ENCODE measurements around the gene TMED5. TPM values are rescaled to one million over a fixed set of nuclear protein-coding genes. Genes with fewer than 3 reads are reported as not detected.

The TMED5 gene
- total RNA-seq, 1 donor from 2014 or later = 92.5 TPM

DNA sequence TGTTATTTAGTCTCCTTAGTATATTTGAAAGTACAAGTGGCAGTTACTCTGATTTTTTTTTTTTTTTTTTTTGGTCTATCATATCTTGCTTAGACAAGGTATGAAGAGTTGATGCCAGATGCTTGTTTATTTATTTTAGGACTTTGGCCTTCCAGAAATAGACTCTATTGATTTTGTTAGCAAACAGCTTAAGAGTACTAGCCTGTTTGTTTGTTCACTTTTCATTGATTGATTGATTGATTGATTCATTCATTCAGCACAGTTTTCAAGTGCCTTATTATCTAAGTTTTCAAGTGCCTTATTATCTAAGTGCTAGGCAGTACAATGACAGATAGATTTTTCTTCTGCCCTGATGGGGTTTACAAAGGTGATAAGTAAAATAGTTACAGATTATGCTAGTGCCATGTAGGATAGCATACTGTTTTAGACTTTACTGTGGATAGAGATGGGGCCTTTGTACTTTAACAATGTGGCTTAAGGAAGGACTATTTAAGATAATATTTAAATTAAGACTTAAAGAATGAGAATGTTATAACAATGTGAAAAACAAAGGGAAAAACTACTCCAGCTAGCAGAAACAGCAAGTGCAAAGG, 50.6 kb downstream of the TMED5 start:
- H3K9me3 ChIP-seq = no peaks in the 10 kb centered on the region
- no peak for ATAC-seq
- intact Hi-C loops (cut with DNase I) = no loop called here
- no peaks in the 10 kb centered on the region for H3K4me1 ChIP-seq
- no peak for TF ChIP-seq CTCF (IDR thresholded peaks at IDR 0.05)
- H3K4me3 ChIP-seq = no peak overlapping the region
- DNase-seq = no peak
- peaks cover 39% of the 10 kb centered on the region for H3K36me3 ChIP-seq
- no peak overlapping the region for H3K27ac ChIP-seq
- no peaks in the 10 kb centered on the region for H3K27me3 ChIP-seq (ENCODE audit: low read depth)

DNA sequence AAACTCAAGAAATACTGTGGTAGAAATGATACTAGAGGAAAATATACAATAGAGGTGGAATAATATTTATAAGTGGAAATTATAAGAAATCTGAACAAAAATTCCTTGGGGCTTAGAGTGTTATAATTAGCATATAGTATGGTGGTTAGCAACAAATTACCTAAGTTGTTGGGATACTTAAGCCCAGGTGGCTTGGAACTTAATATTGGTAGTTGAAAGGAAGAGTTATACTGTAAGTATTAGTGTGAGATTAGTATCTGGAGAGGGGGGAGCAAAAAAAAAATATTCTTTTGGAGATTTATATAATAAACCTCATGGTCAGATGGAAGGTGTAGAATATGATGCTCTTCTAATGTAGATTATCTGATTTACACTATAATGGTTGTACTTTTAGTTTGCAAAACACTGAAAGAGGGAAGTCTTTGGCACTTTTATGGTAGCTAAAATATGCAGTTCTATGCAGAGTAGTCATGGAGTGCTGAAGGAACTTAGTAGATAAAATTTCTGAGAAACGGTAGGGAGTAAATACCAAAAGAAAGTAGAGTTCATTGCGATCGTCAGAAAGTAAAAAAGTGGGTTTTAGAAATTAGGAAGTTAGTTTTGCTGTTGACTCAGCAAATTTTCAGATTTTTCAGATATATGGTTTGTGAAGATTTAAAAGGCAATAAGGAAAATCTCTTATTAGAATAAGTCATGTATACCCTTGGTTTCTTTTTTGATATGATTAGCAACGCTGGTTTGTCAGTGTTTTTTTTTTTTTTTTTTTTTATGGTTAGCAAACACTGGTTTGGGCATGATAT, 55.5 kb downstream of the TMED5 start:
- no peaks in the 10 kb centered on the region for H3K9me3 ChIP-seq
- ATAC-seq (no peak), DNase-seq (no peak)
- H3K36me3 ChIP-seq = peaks cover 34% of the 10 kb centered on the region
- H3K4me1 ChIP-seq = no peaks in the 10 kb centered on the region
- no peaks in the 10 kb centered on the region for H3K27me3 ChIP-seq (ENCODE audit: low read depth)
- no peak overlapping the region for H3K4me3 ChIP-seq
- TF ChIP-seq CTCF (IDR thresholded peaks at IDR 0.05) = no peak
- H3K27ac ChIP-seq = no peak overlapping the region
- intact Hi-C loops (cut with DNase I) = no loop called here

DNA sequence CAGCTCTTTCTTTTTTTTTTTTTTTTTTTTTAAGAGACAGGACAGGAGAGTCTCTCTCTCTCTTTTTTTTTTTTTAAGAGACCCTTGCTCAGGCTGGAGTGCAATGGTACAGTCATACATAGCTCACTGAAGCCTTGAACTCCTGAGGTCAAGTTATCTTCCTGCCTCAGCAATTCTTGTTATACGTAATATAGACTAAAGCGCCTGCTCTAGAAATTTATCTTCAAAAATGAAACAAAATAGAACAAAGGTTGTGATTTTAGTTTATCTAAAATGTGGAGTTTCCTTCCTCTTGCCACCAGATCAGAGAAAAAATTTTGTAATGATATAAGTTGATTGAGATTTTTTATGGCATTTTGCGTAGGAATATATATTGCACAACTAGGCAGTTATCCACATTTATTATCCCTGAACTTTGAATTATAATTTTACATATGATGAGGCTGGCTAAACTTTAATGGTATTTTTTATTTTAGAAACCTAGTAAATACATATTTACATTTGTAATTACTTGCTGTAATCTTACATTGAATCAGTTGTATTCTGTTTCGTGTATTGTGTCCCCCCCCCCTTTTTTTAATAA, 56.9 kb downstream of the TMED5 start:
- no peak overlapping the region for H3K27ac ChIP-seq
- H3K27me3 ChIP-seq (ENCODE audit: low read depth) = no peaks in the 10 kb centered on the region
- no peaks in the 10 kb centered on the region for H3K4me1 ChIP-seq
- no peak for ATAC-seq
- no peaks in the 10 kb centered on the region for H3K9me3 ChIP-seq
- no peak for DNase-seq
- H3K36me3 ChIP-seq = peaks cover 40% of the 10 kb centered on the region
- no peak for TF ChIP-seq CTCF (IDR thresholded peaks at IDR 0.05)
- no peak overlapping the region for H3K4me3 ChIP-seq
- intact Hi-C loops (cut with DNase I) = no loop called here

GRCh38 chr1:93120614-93121013, 59.6 kb downstream of the TMED5 start:
- Histone ChIP-seq H3K27ac (no peak overlapping the region), H3K4me3 (no peak overlapping the region), H3K27me3 (ENCODE audit: low read depth) (no peaks in the 10 kb centered on the region), H3K4me1 (no peaks in the 10 kb centered on the region), H3K9me3 (no peaks in the 10 kb centered on the region), H3K36me3 (peaks cover 58% of the 10 kb centered on the region)
- DNase-seq (no peak), ATAC-seq (no peak)
- intact Hi-C loops (cut with DNase I) = no loop called here
- TF ChIP-seq CTCF (IDR thresholded peaks at IDR 0.05) = no peak

- Histone ChIP-seq H3K4me3 (no peak overlapping the region), H3K27ac (no peak overlapping the region), H3K27me3 (ENCODE audit: low read depth) (no peaks in the 10 kb centered on the region), H3K36me3 (peaks cover 51% of the 10 kb centered on the region), H3K9me3 (no peaks in the 10 kb centered on the region), H3K4me1 (peaks cover 8% of the 10 kb centered on the region)
- ATAC-seq (no peak), DNase-seq (no peak)
- no peak for TF ChIP-seq CTCF (IDR thresholded peaks at IDR 0.05)
- intact Hi-C loops (cut with DNase I) = no loop called here
These were observed 65.8 kb downstream of the TMED5 start for GRCh38 chr1:93114391-93114790.

Measured in lower lobe of right lung (tissue), 2 donors.